ENCODE measurements around the gene NPC1L1.
"Not testable (repeated sequence)": the region's sequence is repeated elsewhere in the genome, so short reads cannot be mapped to it uniquely, and the experiment has no call there.

The NPC1L1 gene

DNA sequence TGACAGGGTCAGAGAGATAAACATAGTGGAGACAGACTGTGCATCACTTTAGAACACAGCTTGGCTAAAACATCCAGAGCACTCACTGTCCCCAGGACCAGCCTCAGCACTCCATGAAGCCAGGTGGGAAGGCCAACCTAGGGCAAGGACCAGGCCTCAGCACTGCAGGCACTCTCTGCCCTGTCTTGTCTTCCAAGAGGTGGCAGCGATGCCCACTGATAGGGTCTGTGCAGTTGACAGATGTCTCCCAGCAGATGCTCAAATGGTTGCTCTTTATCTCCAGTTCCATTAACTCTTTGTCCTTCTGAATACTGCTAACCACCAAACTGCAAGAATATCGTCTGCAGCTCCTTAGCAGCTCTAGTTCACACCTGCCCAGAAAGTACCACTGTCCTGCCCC lies 23.5 kb upstream of the NPC1L1 start:
- TF ChIP-seq, protein P1, sequence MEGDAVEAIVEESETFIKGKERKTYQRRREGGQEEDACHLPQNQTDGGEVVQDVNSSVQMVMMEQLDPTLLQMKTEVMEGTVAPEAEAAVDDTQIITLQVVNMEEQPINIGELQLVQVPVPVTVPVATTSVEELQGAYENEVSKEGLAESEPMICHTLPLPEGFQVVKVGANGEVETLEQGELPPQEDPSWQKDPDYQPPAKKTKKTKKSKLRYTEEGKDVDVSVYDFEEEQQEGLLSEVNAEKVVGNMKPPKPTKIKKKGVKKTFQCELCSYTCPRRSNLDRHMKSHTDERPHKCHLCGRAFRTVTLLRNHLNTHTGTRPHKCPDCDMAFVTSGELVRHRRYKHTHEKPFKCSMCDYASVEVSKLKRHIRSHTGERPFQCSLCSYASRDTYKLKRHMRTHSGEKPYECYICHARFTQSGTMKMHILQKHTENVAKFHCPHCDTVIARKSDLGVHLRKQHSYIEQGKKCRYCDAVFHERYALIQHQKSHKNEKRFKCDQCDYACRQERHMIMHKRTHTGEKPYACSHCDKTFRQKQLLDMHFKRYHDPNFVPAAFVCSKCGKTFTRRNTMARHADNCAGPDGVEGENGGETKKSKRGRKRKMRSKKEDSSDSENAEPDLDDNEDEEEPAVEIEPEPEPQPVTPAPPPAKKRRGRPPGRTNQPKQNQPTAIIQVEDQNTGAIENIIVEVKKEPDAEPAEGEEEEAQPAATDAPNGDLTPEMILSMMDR (IDR thresholded peaks at IDR 0.05; ENCODE audit: low read depth, low read length) = no peak
- H3K4me3 ChIP-seq (ENCODE audit: low read depth, low read length) = no peak overlapping the region

DNA sequence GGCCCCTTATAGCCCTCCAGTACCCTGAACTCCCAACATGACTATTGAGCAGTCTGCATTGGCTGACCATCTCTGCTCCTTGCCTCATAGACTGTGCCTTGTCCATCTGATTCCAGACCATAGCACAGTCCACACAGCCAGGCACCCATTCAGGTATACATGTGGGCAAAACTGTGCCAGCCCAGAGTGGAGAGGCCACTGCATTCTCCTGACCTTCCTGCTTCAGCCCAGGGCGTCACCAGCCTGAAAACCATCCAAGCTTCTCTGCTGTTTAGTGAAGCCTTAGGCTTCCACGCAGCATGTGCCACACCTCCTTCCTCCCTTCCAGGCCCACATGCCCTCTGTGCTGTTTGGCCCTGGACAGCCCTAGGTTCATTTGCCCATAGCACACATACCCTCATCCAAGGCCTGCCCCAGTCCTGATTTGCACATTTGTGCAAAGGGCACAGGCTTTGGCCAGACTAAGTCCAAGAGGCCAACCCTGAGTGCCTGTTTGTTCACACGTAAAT lies 22.1 kb upstream of the NPC1L1 start:
- TF ChIP-seq, protein P1 (IDR thresholded peaks at IDR 0.05; ENCODE audit: low read depth, low read length) = no peak
- H3K4me3 ChIP-seq (ENCODE audit: low read depth, low read length) = no peak overlapping the region

DNA sequence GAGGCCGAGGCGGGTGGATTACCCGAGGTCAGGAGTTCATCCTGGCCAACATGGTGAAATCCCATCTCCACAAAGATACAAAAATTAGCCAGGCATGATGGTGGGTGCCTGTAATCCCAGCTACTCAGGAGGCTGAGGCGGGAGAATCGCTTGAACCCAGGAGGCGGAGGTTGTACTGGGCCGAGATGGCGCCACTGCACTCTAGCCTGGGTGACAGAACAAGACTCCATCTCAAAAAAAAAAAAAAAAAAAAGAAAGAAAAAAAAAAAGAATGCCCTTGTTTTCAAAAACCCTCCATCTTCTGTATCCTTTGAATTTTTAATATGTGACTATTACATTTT lies 21.5 kb upstream of the NPC1L1 start:
- not testable (repeated sequence) for H3K4me3 ChIP-seq (ENCODE audit: low read depth, low read length)

DNA sequence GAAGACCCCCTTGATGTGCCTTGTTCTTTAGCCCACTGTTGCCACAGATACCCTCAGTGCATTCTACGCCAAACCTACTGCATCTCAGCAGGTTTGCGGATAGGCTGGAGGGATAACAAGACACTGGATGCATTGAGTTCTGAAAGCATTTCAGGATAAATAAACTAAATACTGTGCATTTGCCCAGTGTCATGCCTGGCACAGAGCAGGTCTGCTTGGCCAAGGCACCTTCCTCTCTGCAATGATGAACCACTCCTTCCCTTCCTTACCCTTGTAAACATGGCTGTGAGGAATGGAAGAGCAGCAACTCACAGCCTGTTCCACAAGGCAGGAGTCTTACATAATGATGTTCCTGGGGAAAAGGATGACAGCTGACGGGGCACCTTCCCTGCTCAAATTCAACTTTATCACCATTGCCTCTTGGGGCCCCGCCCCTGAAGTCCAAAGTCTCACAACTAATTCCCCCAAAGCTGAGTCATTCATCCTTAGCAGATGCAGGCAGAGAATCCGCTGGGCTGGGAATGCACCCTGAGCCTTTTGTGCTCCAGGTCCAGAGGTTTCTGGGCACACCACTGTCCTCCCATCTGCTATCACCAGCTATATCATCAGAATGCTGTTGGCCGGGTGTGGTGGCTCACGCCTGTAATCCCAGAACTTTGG lies 21.0 kb upstream of the NPC1L1 start:
- H3K4me3 ChIP-seq (ENCODE audit: low read depth, low read length) = no peak overlapping the region
- TF ChIP-seq, protein P1 (IDR thresholded peaks at IDR 0.05; ENCODE audit: low read depth, low read length) = no peak

DNA sequence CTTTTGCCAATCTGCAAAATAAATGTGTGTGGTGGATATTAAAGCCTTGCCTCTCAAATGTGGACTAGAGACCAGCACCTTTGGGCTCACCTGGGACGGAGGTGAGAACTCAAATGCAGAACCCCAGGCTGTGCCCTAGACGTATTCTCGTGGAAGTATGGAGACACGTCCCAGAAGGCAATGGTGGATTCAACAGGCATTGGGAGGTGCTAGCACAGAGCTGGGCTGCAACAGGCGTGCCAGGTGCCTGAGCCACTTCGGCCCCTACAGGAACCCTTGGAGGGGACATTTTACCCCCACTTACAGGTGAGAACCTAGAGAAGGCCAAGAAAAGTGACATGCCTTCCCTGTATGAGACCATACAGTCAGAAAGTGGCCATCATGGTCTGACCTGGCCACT lies 20.4 kb upstream of the NPC1L1 start:
- TF ChIP-seq, protein P1 (IDR thresholded peaks at IDR 0.05; ENCODE audit: low read depth, low read length) = no peak
- no peak overlapping the region for H3K4me3 ChIP-seq (ENCODE audit: low read depth, low read length)

DNA sequence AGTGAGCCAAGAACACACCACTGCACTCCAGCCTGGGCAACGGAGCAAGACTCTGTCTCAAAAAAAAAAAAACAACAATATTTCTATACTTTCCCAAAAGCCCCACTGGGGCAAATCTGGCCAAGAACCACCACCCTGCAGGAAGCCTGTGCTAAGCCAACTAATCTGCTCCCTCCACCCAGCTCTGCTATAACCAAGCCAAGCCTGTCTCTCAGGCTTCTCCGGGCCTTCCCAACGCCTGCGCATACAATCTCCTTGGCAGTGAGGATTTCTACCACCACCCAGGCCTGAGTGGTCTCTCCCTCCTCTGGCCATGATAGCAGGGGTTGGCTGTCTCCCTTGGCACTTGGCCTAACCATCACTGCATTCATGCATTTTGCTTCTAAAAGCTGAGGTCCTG lies 18.4 kb upstream of the NPC1L1 start:
- H3K4me3 ChIP-seq (ENCODE audit: low read depth, low read length) = no peak overlapping the region
- TF ChIP-seq, protein P1 (IDR thresholded peaks at IDR 0.05; ENCODE audit: low read depth, low read length) = no peak

DNA sequence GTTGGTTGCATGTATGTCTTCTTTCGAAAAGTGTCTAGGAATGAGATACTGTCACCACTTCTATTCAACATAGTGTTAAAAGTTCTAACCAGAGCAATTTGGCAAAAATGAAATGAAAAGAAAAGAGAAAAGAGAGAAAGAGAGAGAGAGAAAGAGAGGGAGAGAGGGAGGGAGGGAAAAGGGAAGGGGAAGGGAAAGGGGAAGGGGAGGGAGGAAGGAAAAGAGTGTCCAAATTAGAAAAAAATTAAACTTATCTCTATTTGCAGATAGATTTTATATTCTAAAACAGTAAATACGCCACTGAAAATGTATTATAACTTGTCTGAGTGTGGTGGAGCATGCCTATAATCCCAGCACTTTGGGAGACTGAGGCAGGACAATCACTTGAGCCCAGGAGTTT lies 16.4 kb upstream of the NPC1L1 start:
- TF ChIP-seq, protein P1 (IDR thresholded peaks at IDR 0.05; ENCODE audit: low read depth, low read length) = no peak
- no peak overlapping the region for H3K4me3 ChIP-seq (ENCODE audit: low read depth, low read length)

DNA sequence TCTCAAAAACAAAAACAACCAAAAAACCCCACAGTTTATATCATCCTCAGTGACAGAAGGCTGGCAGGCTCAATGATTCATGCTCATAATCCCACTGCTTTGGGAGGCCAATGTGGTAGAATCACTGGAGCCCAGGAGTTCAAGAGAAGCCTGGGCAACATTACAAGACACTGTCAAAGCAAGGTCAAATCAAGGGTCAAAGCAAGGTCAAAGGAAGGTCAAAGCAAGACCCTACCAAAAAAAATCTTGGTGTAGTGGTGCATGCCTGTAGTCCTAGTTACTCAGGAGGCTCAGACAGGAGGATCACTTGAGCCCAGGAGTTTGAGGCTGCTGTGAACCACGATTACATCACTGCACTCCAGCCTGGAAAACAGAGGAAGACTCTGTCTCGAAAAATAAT lies 14.2 kb upstream of the NPC1L1 start:
- H3K4me3 ChIP-seq (ENCODE audit: low read depth, low read length) = no peak overlapping the region
- TF ChIP-seq, protein P1 (IDR thresholded peaks at IDR 0.05; ENCODE audit: low read depth, low read length) = no peak

DNA sequence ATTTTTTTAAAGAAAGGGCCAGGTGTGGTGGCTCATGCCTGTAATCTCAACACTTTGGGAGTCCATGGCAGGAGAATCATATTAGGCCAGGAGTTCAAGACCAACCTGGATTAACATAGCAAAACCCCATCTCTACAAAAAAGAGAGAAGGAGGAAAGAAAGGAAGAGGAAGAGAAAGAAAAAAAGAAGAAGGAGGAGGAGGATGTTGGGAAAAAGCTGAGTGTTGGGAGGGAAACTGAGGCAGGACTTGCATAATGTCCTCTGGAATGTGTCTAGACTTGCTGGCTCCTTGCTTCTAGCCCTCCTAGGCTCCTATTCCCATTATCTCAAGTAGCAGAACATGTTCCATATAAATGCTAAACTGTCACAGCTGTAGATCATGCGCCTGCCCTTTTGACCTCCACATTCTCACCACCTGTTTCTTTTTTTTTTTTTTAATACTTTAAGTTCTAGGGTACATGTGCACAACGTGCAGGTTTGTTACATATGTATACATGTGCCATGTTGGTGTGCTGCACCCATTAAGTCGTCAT lies 11.4 kb upstream of the NPC1L1 start:
- H3K4me3 ChIP-seq (ENCODE audit: low read depth, low read length) = not testable (repeated sequence)

Measured in WI38 (cell line).